Spleen (tissue), 7 donors: Measurements from ENCODE around the gene SLC35G2.

Source experiments
- POLR2A ChIP-seq, 3 donors: fragments of 450-650 bp; IDR thresholded peaks; one replicate each; pipeline ENCODE4 v1.5.1; 2017; ENCODE audit warnings: antibody characterized with exemption in 3 of 3, mild to moderate bottlenecking in 1 of 3
- TF ChIP-seq, protein P1 (sequence below), 11 experiments: fragments of 200-600 bp in 7 of 11; fragments of 450-650 bp in 4 of 11; sonication (generic) in 4 of 11; IDR thresholded peaks in 8 of 11; conservative IDR thresholded peaks in 3 of 11; 1 replicate in 7 of 11; 2 replicates in 4 of 11; pipeline versions ENCODE4 v1.4.0 to v1.8.0; 2016 to 2021; ENCODE audit warnings: antibody characterized with exemption in 11 of 11, inconsistent platforms in 4 of 11, mild to moderate bottlenecking in 1 of 11
- donor health status: DM: no; HTN: no; CAD: no; lungs with moderate emphysema.
- donor health status: DM: no; HTN: no; CAD: no.
- donor health status: DM: no; HTN: no; CAD: no.

DNA sequence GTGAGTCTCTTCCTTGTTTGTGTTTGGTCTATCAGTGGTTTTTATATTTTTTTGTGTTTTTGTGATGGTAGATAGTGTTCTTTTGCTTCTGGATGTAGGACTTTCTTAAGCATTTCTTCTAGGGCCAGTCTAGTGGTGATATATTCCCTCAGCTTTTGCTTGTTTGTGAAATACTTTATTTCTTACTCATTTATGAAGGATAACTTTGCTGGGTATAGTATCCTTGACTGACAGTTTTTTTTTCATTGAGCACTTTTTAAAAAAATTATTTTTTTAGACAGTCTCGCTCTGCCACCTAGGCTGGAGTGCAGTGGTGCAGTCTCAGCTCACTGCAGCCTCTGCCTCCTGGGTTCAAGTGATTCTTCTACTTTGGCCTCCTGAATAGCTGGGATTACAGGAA lies 85.0 kb downstream of the SLC35G2 start:
- TF ChIP-seq, protein P1, sequence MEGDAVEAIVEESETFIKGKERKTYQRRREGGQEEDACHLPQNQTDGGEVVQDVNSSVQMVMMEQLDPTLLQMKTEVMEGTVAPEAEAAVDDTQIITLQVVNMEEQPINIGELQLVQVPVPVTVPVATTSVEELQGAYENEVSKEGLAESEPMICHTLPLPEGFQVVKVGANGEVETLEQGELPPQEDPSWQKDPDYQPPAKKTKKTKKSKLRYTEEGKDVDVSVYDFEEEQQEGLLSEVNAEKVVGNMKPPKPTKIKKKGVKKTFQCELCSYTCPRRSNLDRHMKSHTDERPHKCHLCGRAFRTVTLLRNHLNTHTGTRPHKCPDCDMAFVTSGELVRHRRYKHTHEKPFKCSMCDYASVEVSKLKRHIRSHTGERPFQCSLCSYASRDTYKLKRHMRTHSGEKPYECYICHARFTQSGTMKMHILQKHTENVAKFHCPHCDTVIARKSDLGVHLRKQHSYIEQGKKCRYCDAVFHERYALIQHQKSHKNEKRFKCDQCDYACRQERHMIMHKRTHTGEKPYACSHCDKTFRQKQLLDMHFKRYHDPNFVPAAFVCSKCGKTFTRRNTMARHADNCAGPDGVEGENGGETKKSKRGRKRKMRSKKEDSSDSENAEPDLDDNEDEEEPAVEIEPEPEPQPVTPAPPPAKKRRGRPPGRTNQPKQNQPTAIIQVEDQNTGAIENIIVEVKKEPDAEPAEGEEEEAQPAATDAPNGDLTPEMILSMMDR (IDR thresholded peaks at IDR 0.05 in 8 of 11, conservative IDR thresholded peaks at IDR 0.05 in 3 of 11) = no peak
- no peak for TF ChIP-seq POLR2A (IDR thresholded peaks at IDR 0.05)
